GM12801 (cell line): ENCODE measurements around the gene EPHA6.

Experiments used
- CTCF ChIP-seq: IDR thresholded peaks from one replicate; pipeline ENCODE4 v1.5.1; 2011; ENCODE audit warnings: control low read depth; ENCODE audit not compliant: insufficient read length; ENCODE audit errors: extremely low read depth

The EPHA6 gene

GRCh38 chr3:97680696-97681095, 866.3 kb downstream of the EPHA6 start:
- no peak for TF ChIP-seq CTCF

- TF ChIP-seq CTCF, result no peak
These were observed 870.1 kb downstream of the EPHA6 start for GRCh38 chr3:97684490-97684889.

- TF ChIP-seq CTCF, result no peak
These were observed 871.9 kb downstream of the EPHA6 start for GRCh38 chr3:97686258-97686657.

- TF ChIP-seq CTCF, result no peak
These were observed 873.3 kb downstream of the EPHA6 start for GRCh38 chr3:97687734-97688133.

- no peak for TF ChIP-seq CTCF
These were observed 874.7 kb downstream of the EPHA6 start for GRCh38 chr3:97689111-97689510.

GRCh38 chr3:97689962-97690361, 875.6 kb downstream of the EPHA6 start:
- TF ChIP-seq CTCF, result no peak

- TF ChIP-seq CTCF, result no peak
These were observed 877.0 kb downstream of the EPHA6 start for GRCh38 chr3:97691354-97691753.

GRCh38 chr3:97692389-97692788, 878.0 kb downstream of the EPHA6 start:
- TF ChIP-seq CTCF, result no peak
